SJSA1 (cell line): ENCODE results near the gene KCNB1. TPM values are rescaled to one million over a fixed set of nuclear protein-coding genes. Genes with fewer than 3 reads are reported as not detected.

Source experiments
- DNase-seq, 2 experiments: peaks; one replicate each; pipeline ENCODE4 v3.0.0-alpha.2; 2015 to 2020; ENCODE audit warnings: low spot score in 2 of 2, low read depth in 1 of 2
- H3K27ac ChIP-seq: fragments of 250-450 bp; sonication (Bioruptor Pico); 2 replicates; pipeline ENCODE4 v1.5.1; 2020; ENCODE audit warnings: mild to moderate bottlenecking, moderate library complexity
- H3K27me3 ChIP-seq: fragments of 250-450 bp; sonication (Bioruptor Pico); replicated peaks from 2 replicates; pipeline ENCODE4 v1.5.1; 2020; ENCODE audit warnings: mild to moderate bottlenecking, moderate library complexity
- H3K36me3 ChIP-seq: fragments of 250-450 bp; sonication (Bioruptor Pico); 2 replicates; pipeline ENCODE4 v1.5.1; 2020; ENCODE audit warnings: mild to moderate bottlenecking
- H3K4me1 ChIP-seq: fragments of 250-450 bp; sonication (Bioruptor Pico); replicated peaks from 2 replicates; pipeline ENCODE4 v1.6.1; 2021; ENCODE audit warnings: mild to moderate bottlenecking
- H3K4me3 ChIP-seq: fragments of 250-450 bp; sonication (Bioruptor Pico); 2 replicates; pipeline ENCODE4 v1.5.1; 2020; ENCODE audit warnings: mild to moderate bottlenecking
- H3K9me3 ChIP-seq: fragments of 250-450 bp; sonication (Bioruptor Pico); replicated peaks from 2 replicates; pipeline ENCODE4 v1.5.1; 2020; ENCODE audit warnings: mild to moderate bottlenecking
- total RNA-seq: library from RNA; depleted of rRNA; stranded (reverse); fragments of >200 nt; shearing (Covaris generic); gene quantifications from 2 replicates; pipeline ENCODE4 v1.2.3, GENCODE V29; 2014

The KCNB1 gene
- total RNA-seq, 1 experiment from 2014 or later, result 0.05 TPM

- Histone ChIP-seq H3K4me1 (peaks cover 22% of the 10 kb centered on the region), H3K9me3 (no peaks in the 10 kb centered on the region), H3K27ac (peak overlapping the region; percentile 98), H3K4me3 (no peak overlapping the region), H3K27me3 (no peaks in the 10 kb centered on the region), H3K36me3 (no peaks in the 10 kb centered on the region)
- peak; percentile 86 for DNase-seq
Observed at GRCh38 chr20:49345524-49345923, 136.9 kb downstream of the KCNB1 start.

- Histone ChIP-seq H3K27ac (peak overlapping the region; percentile 98), H3K9me3 (no peaks in the 10 kb centered on the region), H3K4me3 (no peak overlapping the region), H3K36me3 (no peaks in the 10 kb centered on the region), H3K4me1 (peaks cover 26% of the 10 kb centered on the region), H3K27me3 (no peaks in the 10 kb centered on the region)
- DNase-seq, result peak; percentile 92 to 94
Observed at GRCh38 chr20:49344975-49345374, 137.5 kb downstream of the KCNB1 start.

GRCh38 chr20:49344140-49344539 is 138.3 kb downstream of the KCNB1 start:
- DNase-seq, result no peak
- H3K27me3 ChIP-seq, result no peaks in the 10 kb centered on the region

GRCh38 chr20:49343246-49343645 is 139.2 kb downstream of the KCNB1 start:
- Histone ChIP-seq H3K27ac (no peak overlapping the region), H3K4me3 (no peak overlapping the region), H3K27me3 (no peaks in the 10 kb centered on the region), H3K4me1 (peaks cover 26% of the 10 kb centered on the region), H3K36me3 (no peaks in the 10 kb centered on the region), H3K9me3 (no peaks in the 10 kb centered on the region)
- no peak for DNase-seq

More at GRCh38 chr20:49344140-49344539, 138.3 kb downstream of the KCNB1 start:
- no peaks in the 10 kb centered on the region for H3K36me3 ChIP-seq
- H3K4me3 ChIP-seq, result no peak overlapping the region
- H3K9me3 ChIP-seq, result no peaks in the 10 kb centered on the region
- H3K27ac ChIP-seq, result no peak overlapping the region
- H3K4me1 ChIP-seq, result peaks cover 26% of the 10 kb centered on the region

- no peaks in the 10 kb centered on the region for H3K36me3 ChIP-seq
- no peaks in the 10 kb centered on the region for H3K9me3 ChIP-seq
- no peak overlapping the region for H3K27ac ChIP-seq
- H3K4me1 ChIP-seq, result peaks cover 15% of the 10 kb centered on the region
- peak in 1 of 2 experiments; percentile 21 for DNase-seq
- H3K4me3 ChIP-seq, result no peak overlapping the region
- no peaks in the 10 kb centered on the region for H3K27me3 ChIP-seq
Observed at GRCh38 chr20:49340161-49340966, 142.1 kb downstream of the KCNB1 start.

GRCh38 chr20:49339123-49339522 is 143.3 kb downstream of the KCNB1 start:
- no peaks in the 10 kb centered on the region for H3K36me3 ChIP-seq
- no peaks in the 10 kb centered on the region for H3K27me3 ChIP-seq
- no peak overlapping the region for H3K4me3 ChIP-seq
- H3K4me1 ChIP-seq, result peaks cover 6% of the 10 kb centered on the region
- no peak overlapping the region for H3K27ac ChIP-seq
- no peaks in the 10 kb centered on the region for H3K9me3 ChIP-seq
- no peak for DNase-seq

GRCh38 chr20:49338061-49338460 is 144.4 kb downstream of the KCNB1 start:
- Histone ChIP-seq H3K4me3 (no peak overlapping the region), H3K36me3 (no peaks in the 10 kb centered on the region), H3K4me1 (peaks cover 6% of the 10 kb centered on the region), H3K27me3 (no peaks in the 10 kb centered on the region), H3K27ac (no peak overlapping the region), H3K9me3 (no peaks in the 10 kb centered on the region)
- no peak for DNase-seq

GRCh38 chr20:49337357-49337756 is 145.1 kb downstream of the KCNB1 start:
- Histone ChIP-seq H3K4me3 (no peak overlapping the region), H3K9me3 (no peaks in the 10 kb centered on the region), H3K27ac (no peak overlapping the region), H3K4me1 (peaks cover 6% of the 10 kb centered on the region), H3K36me3 (no peaks in the 10 kb centered on the region), H3K27me3 (0 out of 2 replicates have a peak, but pooled peaks cover under 1% of the 10 kb centered on the region)
- DNase-seq, result no peak

GRCh38 chr20:49336786-49337185 is 145.7 kb downstream of the KCNB1 start:
- Histone ChIP-seq H3K27me3 (0 out of 2 replicates have a peak, but pooled peaks cover 2% of the 10 kb centered on the region), H3K9me3 (no peaks in the 10 kb centered on the region), H3K4me1 (peaks cover 6% of the 10 kb centered on the region), H3K4me3 (no peak overlapping the region), H3K27ac (no peak overlapping the region), H3K36me3 (no peaks in the 10 kb centered on the region)
- DNase-seq, result no peak

- no peaks in the 10 kb centered on the region for H3K36me3 ChIP-seq
- no peak for DNase-seq
- 0 out of 2 replicates have a peak, but pooled peaks cover 2% of the 10 kb centered on the region for H3K27me3 ChIP-seq
- H3K4me3 ChIP-seq, result no peak overlapping the region
- H3K9me3 ChIP-seq, result no peaks in the 10 kb centered on the region
- peaks cover 4% of the 10 kb centered on the region for H3K4me1 ChIP-seq
- H3K27ac ChIP-seq, result no peak overlapping the region
Observed at GRCh38 chr20:49335476-49335875, 147.0 kb downstream of the KCNB1 start.

GRCh38 chr20:49330701-49331615 is 151.5 kb downstream of the KCNB1 start:
- peaks cover 17% of the 10 kb centered on the region for H3K27me3 ChIP-seq
- DNase-seq, result no peak

GRCh38 chr20:49328790-49329189 is 153.7 kb downstream of the KCNB1 start:
- DNase-seq, result no peak
- no peak overlapping the region for H3K4me3 ChIP-seq
- H3K27me3 ChIP-seq, result peaks cover 25% of the 10 kb centered on the region
- no peaks in the 10 kb centered on the region for H3K9me3 ChIP-seq
- H3K36me3 ChIP-seq, result no peaks in the 10 kb centered on the region
- H3K27ac ChIP-seq, result no peak overlapping the region
- H3K4me1 ChIP-seq, result no peaks in the 10 kb centered on the region

More at GRCh38 chr20:49330701-49331615, 151.5 kb downstream of the KCNB1 start:
- Histone ChIP-seq H3K27ac (no peak overlapping the region), H3K4me1 (no peaks in the 10 kb centered on the region), H3K9me3 (no peaks in the 10 kb centered on the region), H3K36me3 (no peaks in the 10 kb centered on the region), H3K4me3 (no peak overlapping the region)

- no peaks in the 10 kb centered on the region for H3K4me1 ChIP-seq
- H3K27ac ChIP-seq, result no peak overlapping the region
- H3K27me3 ChIP-seq, result peaks cover 30% of the 10 kb centered on the region
- H3K9me3 ChIP-seq, result no peaks in the 10 kb centered on the region
- H3K4me3 ChIP-seq, result no peak overlapping the region
- no peaks in the 10 kb centered on the region for H3K36me3 ChIP-seq
- no peak for DNase-seq
Observed at GRCh38 chr20:49326026-49326425, 156.4 kb downstream of the KCNB1 start.

GRCh38 chr20:49324306-49324705 is 158.2 kb downstream of the KCNB1 start:
- no peak overlapping the region for H3K27ac ChIP-seq
- no peak for DNase-seq
- no peaks in the 10 kb centered on the region for H3K36me3 ChIP-seq
- H3K4me3 ChIP-seq, result no peak overlapping the region
- H3K4me1 ChIP-seq, result no peaks in the 10 kb centered on the region
- peaks cover 48% of the 10 kb centered on the region for H3K27me3 ChIP-seq
- H3K9me3 ChIP-seq, result no peaks in the 10 kb centered on the region
